ENCODE data around the gene CERK. TPM values are rescaled to one million over a fixed set of nuclear protein-coding genes. Genes with fewer than 3 reads are reported as not detected.

Gene CERK
- total and polyA plus RNA-seq, 4 donors, result 7.9 to 24.3 (median 10.2) TPM

- H3K9me3 ChIP-seq (ENCODE audit: control insufficient read depth in 4 of 4, low read length in 3 of 4), result no peaks in the 10 kb centered on the region
- 91% methylated on average over 15 of the region's 15 CpGs for WGBS
- H3K9ac ChIP-seq (ENCODE audit: low read depth in 1 of 2, low read length in 2 of 2), result no peak overlapping the region
- H3K27me3 ChIP-seq (ENCODE audit: control insufficient read depth in 4 of 4, insufficient read depth in 4 of 4, low read length in 3 of 4), result no peaks in the 10 kb centered on the region
- no peak overlapping the region for H3K4me3 ChIP-seq (ENCODE audit: low read depth in 1 of 3, low read length in 3 of 3)
- peak overlapping the region in 1 of 2 donors; percentile 52 for H3K27ac ChIP-seq (ENCODE audit: low read depth in 1 of 2, low read length in 2 of 2)
- peaks cover 20 to 68% (median 39%) of the 10 kb centered on the region in 4 donors for H3K4me1 ChIP-seq (ENCODE audit: control insufficient read depth in 4 of 4, insufficient read depth in 4 of 4, low read length in 3 of 4)
- TF ChIP-seq HNF4A (conservative IDR thresholded peaks at IDR 0.05) (no peak), RXRA (IDR thresholded peaks at IDR 0.05) (no peak), ATF3 (IDR thresholded peaks at IDR 0.05) (no peak), MAX (IDR thresholded peaks at IDR 0.05) (no peak), FOXA2 (IDR thresholded peaks at IDR 0.05) (no peak), SP1 (IDR thresholded peaks at IDR 0.05) (no peak), EGR1 (IDR thresholded peaks at IDR 0.05; ENCODE audit: low read depth in 2 of 2) (no peak), FOXA1 (IDR thresholded peaks at IDR 0.05) (no peak), REST (IDR thresholded peaks at IDR 0.05) (no peak), TAF1 (conservative IDR thresholded peaks at IDR 0.05) (no peak), ZBTB33 (IDR thresholded peaks at IDR 0.05) (no peak), HNF4G (IDR thresholded peaks at IDR 0.05) (no peak), NR2F2 (IDR thresholded peaks at IDR 0.05) (no peak), CTCF (IDR thresholded peaks at IDR 0.05; ENCODE audit: low read depth, low read length, missing input control) (no peak), YY1 (IDR thresholded peaks at IDR 0.05) (no peak), GABPA (IDR thresholded peaks at IDR 0.05 in 1 of 2, conservative IDR thresholded peaks at IDR 0.05 in 1 of 2) (no peak), RAD21 (IDR thresholded peaks at IDR 0.05) (no peak), JUND (IDR thresholded peaks at IDR 0.05) (no peak)
- no peaks in the 10 kb centered on the region for H3K36me3 ChIP-seq (ENCODE audit: control insufficient read depth in 4 of 4, insufficient read depth in 3 of 4, low read depth in 1 of 4, low read length in 3 of 4)
- no peak for DNase-seq (ENCODE audit: low spot score)
Observed at GRCh38 chr22:46656856-46657654, 81.0 kb downstream of the CERK start.
